HG03378 (cell line): Measurements from ENCODE around the gene HAGH.
"Not testable (repeated sequence)": the region's sequence is repeated elsewhere in the genome, so short reads cannot be mapped to it uniquely, and the experiment has no call there.

Experiments used
- ATAC-seq: cut with Tn5 transposase; IDR thresholded peaks from one replicate; pipeline ENCODE4 v1.9.1; 2021; ENCODE audit warnings: mild to moderate bottlenecking, moderate library complexity; ENCODE audit not compliant: unreplicated experiment

HAGH gene

GRCh38 chr16:1826691-1827573 lies at the start of gene HAGH, which contains the start of gene FAHD1:
Gene HAGH, minus strand, starts transcription at chr16:1826825. Its CDS starts 38 bp downstream, at chr16:1826787.
Gene FAHD1, plus strand, starts transcription at chr16:1827206. Its CDS starts 33 bp downstream, at chr16:1827239.
- ATAC-seq, result peak; percentile 76

- ATAC-seq, result not testable (repeated sequence)
Measured at GRCh38 chr16:1876066-1876465, 49.4 kb upstream of the HAGH start.

GRCh38 chr16:1874854-1875253 lies 48.2 kb upstream of the HAGH start:
- ATAC-seq, result no peak

- no peak for ATAC-seq
Measured at GRCh38 chr16:1871974-1872635, 45.5 kb upstream of the HAGH start, which contains the start of gene MEIOB. Gene MEIOB, minus strand, starts transcription at chr16:1872164. Its CDS starts 3,989 bp downstream, at chr16:1868175.

GRCh38 chr16:1870365-1871082 lies 43.9 kb upstream of the HAGH start:
- no peak for ATAC-seq

GRCh38 chr16:1865902-1866690 lies 39.5 kb upstream of the HAGH start:
- no peak for ATAC-seq

- no peak for ATAC-seq
Measured at GRCh38 chr16:1863681-1864460, 37.2 kb upstream of the HAGH start.

- no peak for ATAC-seq
Measured at GRCh38 chr16:1862394-1862793, 35.8 kb upstream of the HAGH start.

GRCh38 chr16:1861730-1862129 lies 35.1 kb upstream of the HAGH start:
- no peak for ATAC-seq

- ATAC-seq, result no peak
Measured at GRCh38 chr16:1859650-1860049, 33.0 kb upstream of the HAGH start.

GRCh38 chr16:1858189-1858865 lies 31.7 kb upstream of the HAGH start:
- no peak for ATAC-seq

GRCh38 chr16:1857433-1858097 lies 30.9 kb upstream of the HAGH start:
- ATAC-seq, result no peak

GRCh38 chr16:1851793-1852192 lies 25.2 kb upstream of the HAGH start:
- no peak for ATAC-seq

- ATAC-seq, result no peak
Measured at GRCh38 chr16:1850981-1851380, 24.4 kb upstream of the HAGH start.

- no peak for ATAC-seq
Measured at GRCh38 chr16:1846416-1846815, 19.8 kb upstream of the HAGH start.

GRCh38 chr16:1845985-1846384 lies 19.4 kb upstream of the HAGH start:
- no peak for ATAC-seq

GRCh38 chr16:1839554-1839953 lies 12.9 kb upstream of the HAGH start:
- ATAC-seq, result no peak

GRCh38 chr16:1834096-1834495 lies 7.5 kb upstream of the HAGH start:
- ATAC-seq, result no peak
